GM23248 (cell line): ENCODE results near the gene KEAP1.

Source experiments
- EZH2 ChIP-seq: fragments of 200-600 bp; sonication (generic); IDR thresholded peaks from 2 replicates; pipeline ENCODE4 v1.6.1; 2018; ENCODE audit warnings: antibody characterized with exemption, mild to moderate bottlenecking; ENCODE audit not compliant: insufficient read depth, poor library complexity, severe bottlenecking
- EZH2phosphoT487 ChIP-seq: fragments of 200-600 bp; sonication (generic); IDR thresholded peaks from 2 replicates; pipeline ENCODE4 v1.6.1; 2018; ENCODE audit warnings: antibody characterized with exemption, moderate library complexity, mild to moderate bottlenecking, low read depth; ENCODE audit not compliant: insufficient read depth

DNA sequence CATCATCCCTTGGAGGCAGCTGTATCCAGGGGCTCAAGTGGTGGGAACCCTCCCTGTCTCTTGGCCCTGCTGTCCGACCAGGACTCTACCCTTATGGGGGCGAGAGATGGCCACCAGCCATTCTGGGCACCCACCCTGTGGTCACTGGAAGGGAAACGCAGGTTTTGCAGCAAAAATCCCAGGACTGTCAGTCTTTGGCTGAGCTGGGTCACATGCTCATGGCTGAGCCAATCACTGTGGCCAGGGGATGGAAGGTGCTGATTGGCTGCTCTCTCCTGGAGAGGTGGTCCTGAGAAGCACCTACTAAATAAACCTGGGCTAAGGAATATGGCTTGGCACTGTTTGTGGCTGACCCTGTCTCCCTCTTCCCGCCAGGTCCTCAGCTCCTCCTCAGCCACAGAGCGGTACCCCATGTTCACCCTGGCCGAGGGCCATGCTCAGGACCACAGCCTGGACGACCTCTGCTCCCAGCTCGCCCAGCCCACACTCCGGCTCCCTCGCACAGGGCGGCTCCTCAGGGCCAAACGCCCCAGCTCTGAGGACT lies 49.4 kb upstream of the KEAP1 start:
- no peak for TF ChIP-seq EZH2
- no peak for TF ChIP-seq EZH2phosphoT487
